OCI-M2 (cell line): ENCODE data around the gene C22orf23.
"Not testable (repeated sequence)": the region's sequence is repeated elsewhere in the genome, so short reads cannot be mapped to it uniquely, and the experiment has no call there.

Source experiments
- DNase-seq: peaks from one replicate; lab custom pipeline; 2025; ENCODE audit not compliant: unreplicated experiment; lab: John Stamatoyannopoulos, UW

Gene C22orf23

DNA sequence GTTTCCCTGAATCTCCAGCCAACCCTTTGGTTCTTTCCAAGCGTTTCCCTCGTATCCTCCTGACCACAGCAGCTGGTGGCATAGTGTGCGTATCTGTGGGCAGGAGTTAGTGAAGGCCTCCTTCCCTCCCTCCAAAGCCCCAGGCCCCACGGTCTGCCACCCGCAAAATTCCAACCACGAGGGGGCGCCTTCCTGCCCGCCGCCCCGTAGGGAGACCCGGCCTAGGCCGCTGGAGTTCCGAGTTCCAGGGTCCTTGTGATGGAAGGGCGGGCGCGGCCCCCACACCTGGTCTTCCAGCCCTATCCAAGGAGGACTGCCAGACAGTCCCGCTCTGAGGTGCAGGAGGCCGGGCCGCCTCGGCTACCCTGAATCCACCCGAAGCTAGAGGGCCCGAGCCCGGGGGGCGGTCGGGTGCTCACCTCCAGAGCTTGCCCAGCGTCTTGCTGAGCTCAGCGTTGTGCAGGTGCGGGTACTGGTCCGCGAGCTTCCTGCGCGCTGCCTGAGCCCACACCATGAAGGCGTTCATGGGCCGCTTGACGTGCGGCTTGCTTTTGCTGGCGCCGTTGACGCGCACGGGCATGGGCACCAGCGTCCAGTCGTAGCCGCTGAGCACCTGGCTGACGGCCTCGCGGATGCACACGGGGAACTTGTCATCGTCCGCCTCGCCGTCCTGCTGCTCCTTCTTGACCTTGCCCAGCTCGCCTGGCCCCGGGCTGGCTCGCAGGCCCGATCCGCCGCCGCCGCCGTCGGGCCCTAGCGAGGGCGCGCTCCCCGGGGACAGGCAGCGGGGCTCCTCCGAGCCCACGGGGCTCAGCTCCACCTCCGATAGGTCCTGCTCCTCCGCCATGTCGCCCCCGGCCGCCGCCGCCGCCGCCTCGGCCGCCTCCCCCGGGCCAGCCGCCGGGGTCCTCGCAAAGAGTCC lies 29.8 kb upstream of the C22orf23 start:
- DNase-seq = no peak

DNA sequence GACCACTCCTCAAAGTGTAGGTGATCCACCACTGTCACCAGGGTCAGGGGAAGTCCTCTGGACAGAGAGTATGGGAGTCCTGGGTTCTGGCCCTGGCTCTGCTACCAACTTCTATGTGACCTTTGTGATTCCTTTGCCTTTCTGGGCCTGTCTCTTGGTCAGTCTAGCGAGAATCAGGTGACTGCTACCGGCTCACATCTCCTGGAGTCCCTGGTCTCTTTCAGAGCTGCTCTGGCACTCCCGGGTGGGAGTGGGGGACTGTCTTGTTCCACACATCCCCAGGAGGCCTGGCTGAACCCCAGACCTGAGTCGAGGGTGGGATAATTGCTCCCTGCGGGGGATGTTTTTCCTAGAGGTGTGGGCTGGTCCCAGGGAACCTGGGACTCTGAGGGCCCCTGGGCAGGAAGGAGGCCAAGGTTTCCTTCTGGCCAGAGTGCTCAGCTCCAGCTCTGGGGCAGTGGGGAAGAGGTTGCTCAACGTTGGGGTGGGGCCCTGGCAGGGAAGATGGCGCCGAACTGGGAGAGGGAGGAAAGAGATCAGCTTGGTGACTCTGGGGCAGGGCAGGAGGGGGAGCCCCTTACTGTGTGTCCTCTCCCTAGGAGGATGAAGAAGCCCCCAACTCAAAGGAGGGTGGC lies 28.9 kb upstream of the C22orf23 start:
- DNase-seq = no peak

GRCh38 chr22:37981282-37982011 lies 28.0 kb upstream of the C22orf23 start:
- DNase-seq = no peak

- no peak for DNase-seq
These were observed 26.4 kb upstream of the C22orf23 start for GRCh38 chr22:37979782-37980181.

- no peak for DNase-seq
These were observed 23.1 kb upstream of the C22orf23 start for GRCh38 chr22:37976547-37976946.

DNA sequence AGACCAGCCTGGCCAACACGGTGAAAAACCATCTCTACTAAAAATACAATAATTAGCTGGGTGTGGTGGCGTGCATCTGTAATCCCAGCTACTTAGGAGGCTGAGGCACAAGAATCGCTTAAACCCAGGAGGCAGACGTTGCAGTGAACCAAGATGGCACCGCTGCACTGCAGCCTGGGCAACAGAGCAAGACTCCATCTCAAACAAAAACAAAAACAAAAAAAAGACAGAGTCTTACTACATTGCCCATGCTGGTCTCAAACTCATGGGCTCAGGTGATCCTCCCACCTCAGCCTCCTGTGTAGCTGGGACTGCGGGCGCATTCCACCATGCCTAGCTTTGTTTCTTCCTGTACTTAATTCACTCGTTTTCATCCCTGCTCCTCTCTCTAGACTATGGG lies 22.6 kb upstream of the C22orf23 start:
- not testable (repeated sequence) for DNase-seq

DNA sequence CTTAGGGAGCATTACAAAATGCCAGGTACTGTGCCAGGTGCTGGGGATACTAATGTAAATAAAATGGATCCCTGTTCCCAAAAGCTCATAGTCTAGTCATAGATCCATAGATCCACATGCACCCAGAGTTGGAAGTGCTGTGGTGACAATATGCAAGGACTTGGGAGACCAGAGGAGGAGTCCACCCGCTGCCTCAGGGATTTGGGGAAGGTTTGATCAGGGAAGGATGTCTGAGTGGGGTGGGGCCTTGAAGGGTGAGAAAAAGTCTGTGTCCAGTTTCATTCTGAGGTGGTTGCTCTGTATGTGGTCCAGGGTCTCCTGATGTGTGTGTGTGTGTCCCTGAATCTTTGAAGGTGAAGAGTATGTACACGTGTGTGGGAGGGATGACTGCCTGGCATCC lies 21.8 kb upstream of the C22orf23 start:
- no peak for DNase-seq

GRCh38 chr22:37973271-37974170 lies 20.1 kb upstream of the C22orf23 start:
- no peak for DNase-seq

DNA sequence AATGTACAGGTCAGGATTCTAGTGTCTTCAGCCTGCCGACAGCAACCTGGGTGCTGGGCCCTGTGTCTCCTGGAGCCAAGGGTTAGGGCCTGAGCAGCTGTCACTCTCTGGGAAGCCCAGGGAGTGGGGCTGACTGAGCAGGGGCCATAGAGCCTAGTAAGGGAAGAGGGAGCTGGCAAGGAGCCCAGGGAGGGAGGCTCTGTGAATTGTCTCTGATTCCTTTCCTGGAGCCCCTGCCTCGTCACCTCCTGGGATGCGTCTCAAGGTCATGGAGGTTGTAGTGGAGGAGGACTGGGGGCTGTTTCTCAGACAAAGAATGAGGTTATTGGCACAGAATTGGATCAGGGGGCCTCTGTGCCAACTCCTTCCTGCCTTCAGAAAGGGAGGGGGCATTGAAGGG lies 19.1 kb upstream of the C22orf23 start:
- no peak for DNase-seq

- DNase-seq = no peak
These were observed 18.4 kb upstream of the C22orf23 start for GRCh38 chr22:37971475-37972434.

DNA sequence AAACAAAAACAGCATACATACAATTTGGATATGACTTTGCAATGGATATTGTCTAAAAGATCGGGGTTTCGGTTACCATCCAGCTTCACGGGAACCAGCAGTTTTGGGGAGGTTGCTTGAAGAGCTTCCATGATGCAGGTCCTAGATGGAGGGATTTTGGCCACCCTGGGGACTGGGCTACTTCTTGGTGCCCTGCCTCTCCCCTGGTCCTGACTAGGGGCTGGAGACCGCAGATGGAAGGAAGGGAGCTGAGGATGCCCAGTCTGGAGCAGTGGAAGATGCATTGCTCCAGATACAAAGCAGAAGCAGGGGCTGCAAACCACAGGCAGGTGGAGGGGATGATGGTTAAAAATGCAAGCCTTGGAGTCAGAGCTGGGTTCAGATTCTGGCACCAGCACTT lies 17.5 kb upstream of the C22orf23 start:
- no peak for DNase-seq

DNA sequence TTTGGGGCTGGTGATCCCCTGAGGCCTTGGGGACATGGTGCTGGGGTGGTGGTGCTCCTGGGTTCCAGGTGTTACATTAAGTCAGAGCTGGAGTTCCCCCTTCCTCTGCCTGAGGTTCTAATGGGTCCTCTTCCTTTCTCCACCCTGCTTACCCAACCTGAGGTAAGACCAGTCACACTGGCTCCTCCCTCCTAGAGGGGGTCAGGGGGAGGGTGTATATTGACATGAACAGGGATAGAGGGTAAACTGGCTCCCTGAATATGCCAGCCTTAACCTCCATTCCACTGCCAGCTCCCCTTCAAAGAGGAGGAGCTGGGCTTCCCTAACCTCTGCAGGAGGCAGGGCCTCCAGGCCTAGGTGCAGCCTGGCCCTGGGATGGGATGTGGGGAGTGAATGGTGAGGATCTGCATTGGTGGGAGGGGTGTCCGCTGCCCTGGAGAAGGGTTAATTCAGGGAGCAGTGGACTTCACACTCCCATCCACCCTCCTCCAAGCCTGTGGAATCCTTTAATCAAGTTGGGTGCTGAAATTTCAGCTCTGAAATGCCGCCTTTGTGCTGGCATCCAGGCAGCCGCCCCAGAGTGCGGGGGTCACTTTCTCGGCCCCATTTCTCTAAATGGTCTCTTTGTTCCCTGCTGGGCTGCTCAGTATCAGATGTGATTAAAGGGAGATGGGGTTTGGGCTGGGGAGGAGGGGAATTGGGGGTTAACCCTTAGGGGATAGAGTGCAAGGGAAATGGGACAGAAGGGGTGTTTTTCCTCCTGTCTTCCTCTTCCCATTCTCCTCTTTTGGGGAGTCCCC lies 15.3 kb upstream of the C22orf23 start:
- DNase-seq = no peak

GRCh38 chr22:37967637-37968451 lies 14.4 kb upstream of the C22orf23 start:
- no peak for DNase-seq

GRCh38 chr22:37967147-37967546 lies 13.7 kb upstream of the C22orf23 start:
- DNase-seq = no peak

DNA sequence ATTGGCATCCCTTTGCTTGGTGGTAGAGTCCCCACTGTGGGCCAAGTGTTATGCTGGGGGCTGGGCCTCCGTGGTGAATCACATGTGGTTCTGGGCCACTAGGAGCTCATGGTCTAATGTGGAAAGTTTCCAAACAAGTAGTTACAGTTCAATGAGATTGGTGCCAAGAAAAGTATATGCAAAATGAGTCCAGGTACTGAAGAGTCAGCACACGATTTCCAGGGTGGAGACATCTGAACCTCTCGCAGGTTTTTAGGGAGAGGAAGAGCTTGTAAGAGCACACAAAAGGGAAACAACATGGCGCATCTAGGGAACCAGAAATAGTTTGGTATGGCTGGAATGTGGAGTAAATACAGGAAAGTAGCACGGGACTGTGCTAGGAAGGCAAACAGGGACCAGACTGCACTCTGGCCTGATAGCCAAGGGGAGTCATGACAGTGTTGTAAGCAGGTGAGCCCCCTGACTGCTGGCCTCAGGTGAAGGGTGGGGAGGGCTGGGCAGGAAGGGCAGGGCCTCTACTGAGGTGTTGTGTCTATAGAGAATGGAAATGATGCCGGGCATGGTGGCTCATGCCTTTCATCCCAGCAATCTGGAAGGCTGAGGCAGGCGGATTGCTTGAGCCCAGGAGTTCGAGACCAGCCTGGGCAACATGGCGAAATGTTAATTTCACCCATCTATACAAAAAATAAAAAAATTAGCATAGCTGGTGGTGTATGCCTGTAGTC lies 12.7 kb upstream of the C22orf23 start:
- DNase-seq = no peak

DNA sequence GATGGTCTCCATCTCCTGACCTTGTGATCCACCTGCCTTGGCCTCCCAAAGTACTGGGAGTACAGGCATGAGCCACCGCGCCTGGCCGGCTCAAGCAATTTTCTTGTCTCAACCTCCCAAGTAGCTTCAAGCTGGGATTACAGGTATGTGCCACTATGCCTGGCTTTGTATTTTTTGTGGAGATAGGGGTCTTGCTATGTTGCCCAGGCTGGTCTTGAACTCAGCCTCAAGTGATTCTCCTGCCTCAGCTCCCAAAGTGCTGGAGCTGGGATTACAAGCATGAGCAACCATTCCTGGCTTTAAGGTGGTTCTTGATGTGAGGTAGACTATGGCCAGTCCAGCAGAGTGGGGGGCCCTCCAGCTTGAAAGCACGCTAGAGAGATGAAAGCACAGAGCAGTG lies 7.7 kb upstream of the C22orf23 start:
- no peak for DNase-seq

DNA sequence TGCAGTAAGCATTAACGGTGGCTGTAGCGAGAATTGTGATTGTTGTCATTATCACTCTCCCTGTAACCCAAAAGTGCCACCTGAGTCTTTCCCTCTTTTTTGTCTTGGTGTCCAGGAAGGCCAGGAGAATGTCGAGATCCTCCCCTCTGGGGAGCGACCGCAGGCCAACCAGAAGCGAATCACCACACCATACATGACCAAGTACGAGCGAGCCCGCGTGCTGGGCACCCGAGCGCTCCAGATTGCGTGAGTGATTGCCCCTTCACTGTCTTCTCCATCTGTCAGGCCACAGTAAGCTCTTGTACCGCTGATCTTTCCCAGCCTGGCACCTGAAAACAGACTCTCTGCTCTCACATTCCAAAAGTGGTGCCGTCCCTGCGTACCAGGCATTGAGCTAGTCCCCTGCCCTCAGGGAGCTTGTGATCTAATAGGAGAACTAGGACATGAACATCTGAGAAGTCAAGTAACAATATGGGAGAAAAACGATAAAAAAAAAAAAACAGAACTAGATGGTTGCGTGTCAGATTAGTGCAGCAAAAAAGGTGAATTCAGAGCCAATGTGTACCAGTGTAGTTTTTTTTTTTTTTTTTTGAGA lies 5.9 kb upstream of the C22orf23 start:
- DNase-seq = no peak
